OCI-M2 (cell line): Measurements from ENCODE around the gene SERPIND1.

Source experiments
- DNase-seq: peaks from one replicate; lab custom pipeline; 2025; ENCODE audit not compliant: unreplicated experiment; lab: John Stamatoyannopoulos, UW

SERPIND1 gene

DNA sequence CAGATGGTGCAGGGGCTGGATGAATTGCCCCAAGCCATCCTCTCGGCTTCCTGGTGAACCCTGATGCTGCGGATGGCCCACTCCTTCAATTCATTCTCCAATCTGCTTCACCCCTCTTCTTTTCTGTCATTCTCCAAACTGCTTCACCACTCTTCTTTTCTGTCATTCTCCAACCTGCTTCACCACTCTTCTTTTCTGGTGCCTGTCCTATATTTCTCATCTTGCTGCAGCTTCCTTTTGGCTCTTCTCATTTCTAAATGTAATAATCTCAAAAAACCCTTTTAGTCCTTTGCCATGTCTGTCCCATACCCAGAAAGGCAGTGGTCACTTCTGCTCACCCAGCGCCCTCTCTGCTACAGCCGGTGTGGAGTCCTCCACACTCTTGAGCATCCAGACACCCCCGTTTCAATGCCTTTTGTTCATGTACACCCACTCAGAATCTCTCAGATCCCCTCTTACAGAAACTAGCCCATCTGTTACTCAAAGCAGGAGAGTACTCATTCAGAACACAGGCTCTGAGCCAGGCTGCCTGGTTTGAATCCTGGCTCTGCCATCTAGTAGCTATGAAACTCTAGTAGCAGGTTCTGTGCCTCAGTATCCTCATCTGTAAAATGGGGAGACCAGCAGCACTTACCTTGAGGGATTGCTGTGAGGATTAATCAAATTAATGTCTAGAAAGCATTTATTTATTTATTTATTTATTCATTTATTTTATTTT is 14.9 kb downstream of the SERPIND1 start:
- no peak for DNase-seq

DNA sequence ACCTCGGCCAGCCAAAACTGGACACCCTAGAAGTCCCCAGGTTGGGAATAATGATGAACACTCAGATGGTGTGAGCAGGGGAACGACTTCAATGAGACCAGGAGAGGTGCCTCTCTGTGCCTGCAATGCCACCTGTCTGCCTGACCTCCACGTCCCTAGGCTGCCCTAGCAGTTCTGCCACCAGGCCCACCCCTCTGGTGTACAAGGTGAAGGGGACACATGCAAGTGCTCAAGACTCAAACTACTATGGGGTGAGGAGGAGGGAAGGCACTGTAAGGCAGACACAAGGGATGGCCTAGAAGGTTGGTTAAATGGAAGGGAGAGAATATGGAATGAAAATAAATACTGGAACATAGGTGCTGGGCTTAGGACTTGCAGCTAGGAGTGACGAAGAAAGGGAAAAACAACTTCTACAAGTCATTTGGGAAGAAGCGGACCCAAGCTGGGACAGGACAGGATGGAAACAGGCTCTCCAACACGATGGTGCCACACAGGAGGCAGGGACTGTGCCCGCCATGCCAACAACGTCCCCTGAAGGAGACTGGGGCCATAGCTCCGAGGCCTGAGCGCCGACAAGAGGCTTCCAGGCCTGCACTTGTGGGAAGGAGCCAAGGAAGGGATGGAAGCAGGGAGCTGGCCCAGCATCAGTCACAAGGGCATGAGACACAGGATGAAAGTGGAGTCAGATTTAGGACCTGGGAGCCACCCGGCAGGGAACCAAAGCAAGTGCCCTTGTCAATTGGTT is 18.5 kb downstream of the SERPIND1 start:
- DNase-seq, result no peak

DNA sequence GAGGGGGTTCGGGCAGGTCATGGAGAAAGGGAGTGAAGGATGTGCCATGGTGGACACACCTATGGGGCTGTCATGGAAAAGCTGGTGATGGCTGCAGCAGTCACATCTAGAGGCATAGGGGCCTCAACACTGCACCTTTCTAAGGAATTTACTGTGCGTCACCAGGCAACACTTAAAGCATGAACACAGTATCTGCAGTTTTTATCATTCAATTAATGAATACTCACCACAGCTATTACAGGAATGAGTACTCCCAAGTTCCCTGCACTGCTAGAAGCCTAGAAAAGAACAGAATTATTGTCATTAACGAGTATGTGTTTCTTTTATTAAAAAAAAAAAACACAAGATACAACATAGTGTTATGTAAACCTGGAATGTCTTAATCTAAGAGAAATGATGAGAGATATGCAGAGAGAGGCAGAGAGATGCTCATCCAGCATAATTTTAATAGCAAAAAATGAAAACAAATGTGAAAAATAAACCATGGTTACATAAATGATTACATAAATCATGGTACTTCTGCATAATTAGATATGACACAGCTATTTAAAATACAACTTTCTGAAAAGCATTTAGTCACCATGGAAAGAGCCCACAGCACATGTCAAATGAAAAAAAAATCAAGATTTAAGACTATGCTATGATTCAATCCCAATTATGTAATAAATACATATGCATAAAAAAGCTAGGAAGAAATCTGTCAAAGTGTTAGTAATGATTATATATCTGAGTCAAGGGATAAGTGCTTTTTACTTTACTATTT is 19.2 kb downstream of the SERPIND1 start:
- DNase-seq, result no peak

- no peak for DNase-seq
Observed at GRCh38 chr22:20793748-20794649, 20.1 kb downstream of the SERPIND1 start.

GRCh38 chr22:20794650-20795413 is 20.9 kb downstream of the SERPIND1 start:
- no peak for DNase-seq

DNA sequence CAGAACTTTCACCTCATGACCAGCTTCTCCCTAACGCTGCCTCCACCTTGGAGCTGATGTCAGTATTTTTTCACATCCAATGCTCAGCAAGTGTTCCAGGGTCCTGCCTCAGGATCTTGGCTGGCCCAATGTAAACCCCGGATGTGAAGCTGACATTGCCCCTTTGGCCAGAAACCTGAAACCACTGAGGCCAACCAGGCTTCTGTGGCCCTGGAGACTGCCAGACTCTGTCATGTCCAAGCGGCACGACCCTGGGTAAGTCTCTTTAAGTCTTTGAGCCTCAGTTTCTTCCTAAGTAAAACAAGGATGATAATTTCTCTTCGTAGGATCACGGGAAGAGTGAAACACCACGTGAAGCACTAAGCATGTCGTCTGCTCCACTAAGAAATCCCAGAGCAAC is 22.8 kb downstream of the SERPIND1 start:
- DNase-seq, result no peak

- no peak for DNase-seq
Observed at GRCh38 chr22:20798218-20798617, 24.3 kb downstream of the SERPIND1 start.

DNA sequence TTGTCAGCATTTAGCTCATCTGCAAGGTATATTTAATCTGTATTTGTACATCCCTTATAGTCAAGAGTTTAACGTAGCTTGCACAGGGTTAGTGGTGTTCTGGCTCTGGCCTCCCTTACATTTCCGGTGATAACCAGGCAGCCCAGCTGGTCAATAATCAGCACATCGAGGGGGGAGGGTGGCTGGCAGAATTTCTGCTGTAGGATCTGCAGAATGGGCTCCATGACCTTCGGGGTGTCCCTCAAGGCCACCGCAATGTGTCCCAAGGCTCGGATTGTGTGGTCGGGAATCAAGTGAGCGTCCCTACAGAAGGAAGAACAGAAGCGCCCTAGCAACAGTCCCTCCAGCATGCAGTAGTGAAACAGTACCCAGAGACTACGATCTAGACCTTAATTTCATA is 25.1 kb downstream of the SERPIND1 start:
- no peak for DNase-seq

DNA sequence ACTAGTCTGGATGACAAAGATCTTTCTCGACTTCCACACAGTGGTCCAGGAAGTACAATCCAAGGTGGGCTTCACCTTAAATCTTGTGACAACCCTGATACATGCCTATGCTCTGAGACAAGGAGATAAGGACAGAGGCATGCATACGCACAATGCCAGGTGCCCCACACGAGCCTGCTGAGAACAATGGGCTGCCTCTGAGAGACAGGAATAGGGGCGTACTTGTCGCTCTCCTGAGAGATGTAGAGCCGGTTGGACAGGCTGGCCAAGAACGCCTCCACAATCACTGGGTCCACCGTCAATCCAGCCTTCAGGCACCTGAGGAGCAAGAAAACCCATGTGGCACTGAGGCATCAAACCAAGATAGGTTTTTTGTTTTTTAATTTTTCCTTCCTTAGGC is 25.5 kb downstream of the SERPIND1 start:
- no peak for DNase-seq

DNA sequence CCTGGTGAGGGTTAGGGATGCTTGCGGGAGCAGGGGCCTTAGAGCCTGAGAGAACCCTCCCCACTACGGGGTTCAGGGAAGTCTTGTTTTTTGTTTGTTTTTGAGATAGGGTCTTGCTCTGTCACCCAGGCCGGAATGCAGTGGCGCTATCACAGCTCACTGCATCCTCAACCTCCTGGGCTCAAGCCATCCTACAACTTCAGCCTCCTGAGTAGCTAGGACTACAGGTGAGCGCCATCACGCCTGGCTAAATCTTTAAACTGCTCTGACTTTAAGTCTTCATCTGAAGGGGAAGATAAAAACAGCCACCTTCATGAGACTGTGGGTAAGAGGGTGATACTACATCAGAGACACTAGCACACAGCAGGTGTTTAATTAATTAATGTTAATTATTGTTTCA is 28.5 kb downstream of the SERPIND1 start:
- DNase-seq, result no peak

DNA sequence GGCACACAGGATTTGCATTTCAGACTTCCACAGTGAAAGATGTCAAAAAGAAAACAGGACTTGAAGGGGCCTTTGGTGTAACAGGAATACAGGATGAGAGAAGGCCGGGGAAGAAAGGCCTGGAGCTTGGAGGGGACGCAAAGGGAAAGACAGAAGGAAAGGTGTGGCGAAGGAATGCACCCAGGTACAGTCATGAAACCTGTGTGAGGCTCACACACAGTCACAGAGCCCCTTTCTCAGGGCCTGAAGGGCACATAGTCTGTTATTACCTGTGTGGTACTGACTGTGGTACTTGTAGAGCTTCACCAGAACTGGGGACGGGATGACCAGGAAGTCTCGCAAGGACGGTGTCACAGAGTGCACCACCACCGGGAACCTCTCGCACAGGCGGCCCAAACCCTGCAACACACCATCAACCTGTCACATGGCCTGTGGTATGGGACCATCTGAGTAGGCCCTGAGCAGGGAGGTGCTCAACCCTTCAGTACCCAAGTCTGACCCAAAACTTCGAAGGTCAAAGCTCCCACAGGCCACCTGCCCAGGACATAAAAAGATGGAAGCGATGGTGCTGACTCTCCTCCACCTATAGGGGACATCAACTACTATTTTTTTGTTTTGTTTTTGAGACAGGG is 29.1 kb downstream of the SERPIND1 start:
- DNase-seq, result no peak

GRCh38 chr22:20803696-20804324 is 29.9 kb downstream of the SERPIND1 start:
- no peak for DNase-seq

- DNase-seq, result no peak
Observed at GRCh38 chr22:20804650-20805049, 30.7 kb downstream of the SERPIND1 start.

DNA sequence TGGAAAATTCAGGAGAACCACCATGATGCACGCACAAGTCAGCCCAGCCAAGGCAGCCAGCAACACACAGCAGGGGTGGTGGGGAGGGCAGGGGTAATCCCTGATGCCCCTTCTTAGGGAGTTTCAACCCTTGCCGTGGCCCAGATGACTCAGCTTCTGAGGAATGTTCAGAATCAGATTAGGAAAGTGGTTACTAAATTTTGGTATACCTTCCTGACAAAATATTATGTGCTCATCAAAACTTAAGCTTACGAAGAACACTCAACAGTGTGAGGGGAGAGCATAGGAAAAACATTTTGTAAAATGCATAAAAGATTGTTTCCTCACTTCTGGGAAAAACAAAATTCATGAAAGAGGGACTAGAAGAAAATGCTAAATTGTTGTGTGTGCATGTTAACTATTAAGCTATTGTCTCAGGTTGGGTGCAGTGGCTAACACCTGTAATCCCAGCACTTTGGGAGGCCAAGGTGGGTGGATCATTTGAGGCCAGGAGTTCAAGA is 32.1 kb downstream of the SERPIND1 start:
- no peak for DNase-seq

DNA sequence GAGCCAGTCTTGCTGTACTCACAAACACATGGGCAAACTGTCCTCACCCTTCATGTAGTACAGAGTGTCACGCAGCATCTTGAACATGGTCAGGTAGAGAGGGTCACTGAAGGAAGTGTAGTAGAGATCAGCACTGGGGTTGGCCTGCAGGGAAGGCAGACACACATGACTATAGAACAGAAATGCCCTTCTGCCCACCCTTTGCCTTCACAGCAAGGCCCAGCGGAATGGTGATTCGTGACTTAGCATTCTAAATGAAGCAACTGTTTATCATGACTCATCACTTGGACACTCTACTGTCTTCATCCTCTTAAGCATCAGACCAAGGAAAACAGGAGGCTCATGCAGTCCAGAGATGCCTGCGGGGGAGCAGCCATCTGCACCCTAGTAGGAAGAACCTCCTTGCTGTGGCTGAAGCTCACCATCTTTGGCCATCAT is 33.4 kb downstream of the SERPIND1 start:
- DNase-seq, result no peak

DNA sequence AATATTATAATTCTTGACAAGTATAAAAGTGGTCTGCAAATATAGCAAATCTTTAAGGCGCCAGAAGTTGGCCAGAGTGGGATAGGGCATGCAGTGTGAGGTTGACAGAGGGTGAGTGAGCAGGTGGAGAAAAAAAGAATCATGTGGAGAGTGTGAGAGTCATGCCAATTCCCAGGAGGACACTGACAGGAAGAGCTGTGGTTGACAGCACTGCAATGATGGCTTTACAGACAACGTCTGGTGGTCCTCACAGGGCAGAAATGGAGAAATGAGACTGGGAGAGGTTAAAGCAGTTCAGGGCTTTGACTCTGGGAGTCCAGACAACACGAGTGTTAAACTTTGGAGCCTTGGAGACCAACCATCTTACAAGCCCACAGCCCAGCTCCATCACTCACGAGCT is 34.9 kb downstream of the SERPIND1 start:
- no peak for DNase-seq

- no peak for DNase-seq
Observed at GRCh38 chr22:20809538-20810185, 35.7 kb downstream of the SERPIND1 start.

GRCh38 chr22:20810645-20811044 is 36.7 kb downstream of the SERPIND1 start:
- DNase-seq, result no peak
